Measurements from ENCODE around the gene SOCS1. TPM values are rescaled to one million over a fixed set of nuclear protein-coding genes. Genes with fewer than 3 reads are reported as not detected.

The SOCS1 gene
- total RNA-seq, 2 experiments from 2014 or later = 23.4 to 47.1 TPM

GRCh38 chr16:11218604-11218962, 37.4 kb downstream of the SOCS1 start:
- Histone ChIP-seq H3K36me3 (ENCODE audit: insufficient read depth, low read length) (no peaks in the 10 kb centered on the region), H3K4me2 (ENCODE audit: low read length) (no peak overlapping the region), H2AFZ (ENCODE audit: low read length) (no peak overlapping the region), H4K20me1 (ENCODE audit: insufficient read depth, low read length) (no peaks in the 10 kb centered on the region), H3K4me3 (ENCODE audit: low read depth, low read length, poor library complexity, severe bottlenecking) (no peak overlapping the region), H3K27ac (ENCODE audit: low read depth, low read length, poor library complexity, severe bottlenecking) (no peak overlapping the region), H3K9me3 (ENCODE audit: low read length) (peaks cover 20% of the 10 kb centered on the region), H3K9me2 (ENCODE audit: insufficient read depth, low read length) (no peaks in the 10 kb centered on the region), H3K4me1 (ENCODE audit: insufficient read depth, low read length, poor library complexity, severe bottlenecking) (no peaks in the 10 kb centered on the region), H3K79me2 (ENCODE audit: insufficient read depth, low read depth, low read length) (no peaks in the 10 kb centered on the region)
- TF ChIP-seq CTCF (conservative IDR thresholded peaks at IDR 0.05; ENCODE audit: low read length) (peak; percentile 86), EZH2phosphoT487 (IDR thresholded peaks at IDR 0.05; ENCODE audit: borderline replicate concordance, low read depth, low read length) (no peak)
- intact Hi-C loops (cut with micrococcal nuclease; ENCODE audit: unreplicated experiment) = no loop called here
- CTCF ChIA-PET (ENCODE audit: unreplicated experiment) = interaction anchor here (1.3 kb wide), 1 partner anchor 114 kb away, joined by 3 read pairs; no protein-coding TSS in a partner anchor
- POLR2A ChIA-PET = interaction anchor here (1.2 kb wide), 1 partner anchor 446 kb away, joined by 3 read pairs; no protein-coding TSS in a partner anchor
- BruUV-seq (replicated peaks) = no TSS peak
- no peak for DNase-seq (ENCODE audit: low spot score)

GRCh38 chr16:11217651-11218603, 38.1 kb downstream of the SOCS1 start:
- H3K9me3 ChIP-seq (ENCODE audit: low read length) = peaks cover 20% of the 10 kb centered on the region
- H2AFZ ChIP-seq (ENCODE audit: low read length) = no peak overlapping the region
- POLR2A ChIA-PET = interaction anchor here (0.6 to 1.2 kb wide), 2 partner anchors 11 to 447 kb away, joined by 3 to 4 read pairs; no protein-coding TSS in a partner anchor

DNA sequence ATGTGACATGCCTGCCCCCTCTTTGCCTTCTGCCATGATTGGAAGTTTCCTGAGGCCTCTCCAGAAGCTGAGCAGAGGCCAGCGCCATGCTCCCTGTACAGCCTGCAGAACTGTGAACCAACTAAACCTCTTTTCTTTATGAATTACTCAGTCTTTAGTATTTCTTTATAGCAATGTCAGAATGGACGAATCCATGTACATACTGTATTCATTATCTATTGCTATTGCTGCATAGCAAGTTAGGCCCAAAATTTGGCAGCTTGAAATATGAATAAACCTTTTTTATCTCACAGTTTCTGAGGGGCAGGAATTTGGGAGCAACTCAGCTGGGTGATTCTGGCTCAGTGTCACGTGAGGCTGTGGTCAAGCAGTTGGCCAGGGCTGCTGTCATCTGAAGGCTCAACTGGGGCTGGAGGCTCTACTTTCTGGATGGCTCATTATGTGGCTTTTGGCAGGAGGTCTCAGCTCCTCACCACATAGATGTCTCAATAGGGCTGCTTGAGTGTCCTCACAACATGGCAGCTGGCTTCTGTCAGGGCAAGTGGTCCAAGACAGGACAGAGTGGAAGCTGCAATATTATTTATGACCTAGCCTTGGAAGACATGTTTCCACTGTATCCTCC, 40.0 kb downstream of the SOCS1 start:
- Histone ChIP-seq H3K4me3 (ENCODE audit: low read depth, low read length, poor library complexity, severe bottlenecking) (no peak overlapping the region), H3K4me2 (ENCODE audit: low read length) (no peak overlapping the region), H4K20me1 (ENCODE audit: insufficient read depth, low read length) (no peaks in the 10 kb centered on the region), H3K79me2 (ENCODE audit: insufficient read depth, low read depth, low read length) (no peaks in the 10 kb centered on the region), H2AFZ (ENCODE audit: low read length) (no peak overlapping the region), H3K36me3 (ENCODE audit: insufficient read depth, low read length) (no peaks in the 10 kb centered on the region), H3K27ac (ENCODE audit: low read depth, low read length, poor library complexity, severe bottlenecking) (no peak overlapping the region), H3K9me2 (ENCODE audit: insufficient read depth, low read length) (no peaks in the 10 kb centered on the region), H3K9me3 (ENCODE audit: low read length) (peaks cover 20% of the 10 kb centered on the region), H3K4me1 (ENCODE audit: insufficient read depth, low read length, poor library complexity, severe bottlenecking) (no peaks in the 10 kb centered on the region)
- CTCF ChIA-PET (ENCODE audit: unreplicated experiment) = no interaction called here
- TF ChIP-seq CTCF (conservative IDR thresholded peaks at IDR 0.05; ENCODE audit: low read length) (no peak), EZH2phosphoT487 (IDR thresholded peaks at IDR 0.05; ENCODE audit: borderline replicate concordance, low read depth, low read length) (no peak)
- intact Hi-C loops (cut with micrococcal nuclease; ENCODE audit: unreplicated experiment) = no loop called here
- POLR2A ChIA-PET = no interaction called here
- no TSS peak for BruUV-seq (replicated peaks)
- DNase-seq (ENCODE audit: low spot score) = no peak

More at GRCh38 chr16:11217651-11218603, 38.1 kb downstream of the SOCS1 start:
- CTCF ChIA-PET (ENCODE audit: unreplicated experiment) = interaction anchor here (0.5 to 1.3 kb wide), 2 partner anchors 96 to 113 kb away, joined by 3 read pairs; no protein-coding TSS in a partner anchor
- Histone ChIP-seq H3K36me3 (ENCODE audit: insufficient read depth, low read length) (no peaks in the 10 kb centered on the region), H3K4me2 (ENCODE audit: low read length) (no peak overlapping the region), H3K79me2 (ENCODE audit: insufficient read depth, low read depth, low read length) (no peaks in the 10 kb centered on the region), H3K4me3 (ENCODE audit: low read depth, low read length, poor library complexity, severe bottlenecking) (no peak overlapping the region), H4K20me1 (ENCODE audit: insufficient read depth, low read length) (no peaks in the 10 kb centered on the region), H3K9me2 (ENCODE audit: insufficient read depth, low read length) (no peaks in the 10 kb centered on the region), H3K4me1 (ENCODE audit: insufficient read depth, low read length, poor library complexity, severe bottlenecking) (no peaks in the 10 kb centered on the region), H3K27ac (ENCODE audit: low read depth, low read length, poor library complexity, severe bottlenecking) (no peak overlapping the region)
- no peak for TF ChIP-seq EZH2phosphoT487 (IDR thresholded peaks at IDR 0.05; ENCODE audit: borderline replicate concordance, low read depth, low read length)
- no TSS peak for BruUV-seq (replicated peaks)
- intact Hi-C loops (cut with micrococcal nuclease; ENCODE audit: unreplicated experiment) = no loop called here
- no peak for DNase-seq (ENCODE audit: low spot score)

Measured in OCI-LY7 (cell line).